ENCODE data around the gene CALB2.

DNA sequence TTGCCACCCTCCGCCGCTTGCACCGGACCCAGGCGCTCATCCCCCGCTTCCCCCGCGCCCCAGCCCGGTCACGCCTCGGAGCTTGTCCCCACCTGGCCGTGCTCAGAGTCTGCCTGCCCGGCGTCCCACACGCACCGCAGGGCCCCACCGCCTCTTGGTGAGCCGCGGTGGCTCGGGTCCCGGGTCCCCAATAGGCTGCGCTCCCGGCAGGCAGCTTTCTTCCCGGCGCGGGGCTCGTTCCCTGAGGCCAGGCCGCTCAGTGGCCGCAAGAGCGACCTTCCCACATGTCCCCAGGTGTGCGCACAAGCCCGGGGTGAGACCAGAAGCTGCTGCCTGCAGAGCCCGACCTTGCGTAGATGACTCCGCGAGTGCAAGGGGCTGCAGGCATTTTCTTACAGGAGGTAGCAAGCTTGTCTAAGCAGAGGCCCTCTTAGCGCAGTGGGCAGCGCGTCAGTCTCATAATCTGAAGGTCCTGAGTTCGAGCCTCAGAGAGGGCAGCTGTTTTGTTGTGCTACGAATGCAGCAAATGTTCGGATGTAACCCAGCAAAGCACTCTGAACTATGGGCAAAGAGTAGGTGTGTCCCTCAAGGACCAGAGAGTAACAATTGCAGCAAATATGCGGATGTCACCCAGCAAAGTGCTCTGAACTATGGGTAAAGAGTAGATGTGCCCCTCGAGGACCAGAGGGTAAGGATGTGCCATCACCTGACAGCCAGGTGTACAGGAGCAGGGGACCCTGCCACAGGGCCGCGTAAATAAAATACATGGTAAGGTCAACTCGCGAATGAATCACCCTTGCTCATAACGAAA lies 67.8 kb downstream of the CALB2 start:
- TF ChIP-seq, protein P1, sequence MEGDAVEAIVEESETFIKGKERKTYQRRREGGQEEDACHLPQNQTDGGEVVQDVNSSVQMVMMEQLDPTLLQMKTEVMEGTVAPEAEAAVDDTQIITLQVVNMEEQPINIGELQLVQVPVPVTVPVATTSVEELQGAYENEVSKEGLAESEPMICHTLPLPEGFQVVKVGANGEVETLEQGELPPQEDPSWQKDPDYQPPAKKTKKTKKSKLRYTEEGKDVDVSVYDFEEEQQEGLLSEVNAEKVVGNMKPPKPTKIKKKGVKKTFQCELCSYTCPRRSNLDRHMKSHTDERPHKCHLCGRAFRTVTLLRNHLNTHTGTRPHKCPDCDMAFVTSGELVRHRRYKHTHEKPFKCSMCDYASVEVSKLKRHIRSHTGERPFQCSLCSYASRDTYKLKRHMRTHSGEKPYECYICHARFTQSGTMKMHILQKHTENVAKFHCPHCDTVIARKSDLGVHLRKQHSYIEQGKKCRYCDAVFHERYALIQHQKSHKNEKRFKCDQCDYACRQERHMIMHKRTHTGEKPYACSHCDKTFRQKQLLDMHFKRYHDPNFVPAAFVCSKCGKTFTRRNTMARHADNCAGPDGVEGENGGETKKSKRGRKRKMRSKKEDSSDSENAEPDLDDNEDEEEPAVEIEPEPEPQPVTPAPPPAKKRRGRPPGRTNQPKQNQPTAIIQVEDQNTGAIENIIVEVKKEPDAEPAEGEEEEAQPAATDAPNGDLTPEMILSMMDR (IDR thresholded peaks at IDR 0.05): no peak
- TF ChIP-seq EZH2 (IDR thresholded peaks at IDR 0.05; ENCODE audit: borderline replicate concordance, insufficient read depth, low read depth, low read length, poor library complexity, severe bottlenecking): no peak
